ENCODE measurements around the gene DYNC1H1.

DNA sequence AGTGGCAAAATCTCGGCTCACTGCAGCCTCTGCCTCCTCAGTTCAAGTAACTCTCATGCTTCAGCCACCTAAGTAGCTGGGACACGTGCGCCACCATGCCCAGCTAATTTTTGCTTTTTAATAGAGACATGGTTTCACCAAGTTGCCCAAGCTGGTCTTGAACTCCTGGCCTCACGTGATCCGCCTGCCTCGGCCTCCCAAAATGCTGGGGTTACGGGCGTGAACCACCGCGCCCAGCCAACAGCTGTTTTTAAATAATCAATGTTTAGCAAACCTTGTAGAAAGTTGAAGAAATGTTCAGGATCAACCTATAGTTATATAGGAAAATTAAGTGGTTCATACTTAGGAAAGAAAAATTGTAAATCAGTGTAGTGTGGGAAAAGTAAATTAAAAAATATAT lies 128.4 kb downstream of the DYNC1H1 start:
- TF ChIP-seq, protein P1, sequence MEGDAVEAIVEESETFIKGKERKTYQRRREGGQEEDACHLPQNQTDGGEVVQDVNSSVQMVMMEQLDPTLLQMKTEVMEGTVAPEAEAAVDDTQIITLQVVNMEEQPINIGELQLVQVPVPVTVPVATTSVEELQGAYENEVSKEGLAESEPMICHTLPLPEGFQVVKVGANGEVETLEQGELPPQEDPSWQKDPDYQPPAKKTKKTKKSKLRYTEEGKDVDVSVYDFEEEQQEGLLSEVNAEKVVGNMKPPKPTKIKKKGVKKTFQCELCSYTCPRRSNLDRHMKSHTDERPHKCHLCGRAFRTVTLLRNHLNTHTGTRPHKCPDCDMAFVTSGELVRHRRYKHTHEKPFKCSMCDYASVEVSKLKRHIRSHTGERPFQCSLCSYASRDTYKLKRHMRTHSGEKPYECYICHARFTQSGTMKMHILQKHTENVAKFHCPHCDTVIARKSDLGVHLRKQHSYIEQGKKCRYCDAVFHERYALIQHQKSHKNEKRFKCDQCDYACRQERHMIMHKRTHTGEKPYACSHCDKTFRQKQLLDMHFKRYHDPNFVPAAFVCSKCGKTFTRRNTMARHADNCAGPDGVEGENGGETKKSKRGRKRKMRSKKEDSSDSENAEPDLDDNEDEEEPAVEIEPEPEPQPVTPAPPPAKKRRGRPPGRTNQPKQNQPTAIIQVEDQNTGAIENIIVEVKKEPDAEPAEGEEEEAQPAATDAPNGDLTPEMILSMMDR (conservative IDR thresholded peaks at IDR 0.05; ENCODE audit: low read depth, low read length), result no peak
- no peak for TF ChIP-seq EZH2 (IDR thresholded peaks at IDR 0.05; ENCODE audit: borderline replicate concordance, low read depth, low read length, poor library complexity, severe bottlenecking)
